ENCODE data around the gene TMSB10. TPM values are rescaled to one million over a fixed set of nuclear protein-coding genes. Genes with fewer than 3 reads are reported as not detected.

The TMSB10 gene
- total RNA-seq, 2 donors from 2014 or later, result 1,429 to 1,736 TPM

DNA sequence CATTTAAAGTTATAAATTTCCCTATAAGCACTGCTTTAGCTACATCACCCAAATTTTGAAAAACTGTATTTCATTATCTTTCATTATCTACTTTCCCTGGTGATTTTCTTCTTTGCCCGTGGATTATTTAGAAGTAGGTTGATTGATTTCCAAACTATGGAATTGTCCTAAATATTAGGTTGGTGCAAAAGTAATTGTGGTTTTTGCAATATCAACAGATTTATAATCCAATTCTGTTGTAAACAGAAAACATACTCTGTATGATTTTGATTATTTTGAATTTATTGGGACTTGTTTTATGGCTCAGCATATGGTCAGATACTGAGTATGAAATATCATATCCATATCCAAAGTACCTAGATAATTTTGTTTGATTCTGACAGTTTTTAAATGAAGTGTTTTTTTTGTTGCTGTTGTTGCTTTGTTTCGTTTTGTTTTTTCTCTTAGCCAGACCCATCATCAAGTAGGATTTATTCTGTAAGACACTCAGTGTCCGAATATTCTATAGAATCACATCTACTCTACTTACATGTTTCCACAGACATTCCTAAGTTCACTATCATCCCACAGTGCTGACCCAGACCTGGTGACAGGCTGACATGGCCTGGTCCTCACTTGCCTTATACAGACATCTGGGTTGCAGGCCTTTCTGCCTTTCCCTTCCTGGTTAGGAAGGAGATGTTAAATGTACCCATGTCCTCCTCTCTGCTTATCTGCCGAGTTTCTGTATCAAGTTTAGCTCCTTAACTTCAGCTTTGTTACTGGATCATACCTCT, 22.5 kb upstream of the TMSB10 start:
- peaks cover 5% of the 10 kb centered on the region for H3K36me3 Mint-ChIP-seq (ENCODE audit: low read depth)
- peaks cover 40% of the 10 kb centered on the region for H3K4me1 Mint-ChIP-seq

GRCh38 chr2:84884449-84884848, 21.0 kb upstream of the TMSB10 start:
- no peak overlapping the region for H3K4me3 Mint-ChIP-seq
- H3K36me3 Mint-ChIP-seq (ENCODE audit: low read depth), result peaks cover 5% of the 10 kb centered on the region
- peaks cover 44% of the 10 kb centered on the region for H3K4me1 Mint-ChIP-seq
- DNase-seq (no peak), ATAC-seq (no peak)
- H3K27me3 Mint-ChIP-seq, result no peaks in the 10 kb centered on the region
- H3K27ac Mint-ChIP-seq, result no peak overlapping the region
- no peaks in the 10 kb centered on the region for H3K9me3 ChIP-seq (ENCODE audit: control insufficient read depth, low read length, poor library complexity, severe bottlenecking)

More for the DNA sequence above, 22.5 kb upstream of the TMSB10 start:
- Mint-ChIP-seq H3K27me3 (no peaks in the 10 kb centered on the region), H3K27ac (peak overlapping the region; percentile 96), H3K4me3 (peak overlapping the region; percentile 99)
- no peaks in the 10 kb centered on the region for H3K9me3 ChIP-seq (ENCODE audit: control insufficient read depth, low read length, poor library complexity, severe bottlenecking)
- ATAC-seq (no peak), DNase-seq (no peak)

- H3K9me3 ChIP-seq (ENCODE audit: control insufficient read depth, low read length, poor library complexity, severe bottlenecking), result no peaks in the 10 kb centered on the region
- Mint-ChIP-seq H3K27ac (no peak overlapping the region), H3K4me1 (peaks cover 45% of the 10 kb centered on the region), H3K27me3 (no peaks in the 10 kb centered on the region), H3K36me3 (ENCODE audit: low read depth) (peaks cover 5% of the 10 kb centered on the region), H3K4me3 (no peak overlapping the region)
- DNase-seq (no peak), ATAC-seq (no peak)
These were observed 20.3 kb upstream of the TMSB10 start for GRCh38 chr2:84885111-84885510.

DNA sequence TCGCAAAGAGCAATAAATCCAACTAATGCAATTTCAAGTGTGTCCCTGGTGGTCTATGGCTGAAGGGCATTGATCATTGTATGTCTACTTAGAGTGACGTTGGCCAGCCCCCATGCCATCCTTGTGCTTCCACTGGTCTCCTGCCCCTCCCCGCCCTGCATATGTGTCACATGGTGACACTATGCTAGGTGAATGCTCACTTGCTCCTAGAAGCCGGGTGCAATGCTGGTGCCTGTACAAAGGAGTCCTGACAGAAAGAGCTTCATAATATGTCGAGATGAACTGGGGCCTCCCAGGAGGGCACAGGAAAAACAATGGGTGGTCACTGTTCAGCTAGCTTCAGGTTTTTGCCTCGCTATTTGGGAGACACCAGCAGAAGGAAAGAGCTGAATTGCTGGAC, 18.7 kb upstream of the TMSB10 start:
- H3K36me3 Mint-ChIP-seq (ENCODE audit: low read depth), result no peaks in the 10 kb centered on the region
- H3K27ac Mint-ChIP-seq, result peak overlapping the region; percentile 87
- H3K4me1 Mint-ChIP-seq, result peaks cover 40% of the 10 kb centered on the region
- no peak overlapping the region for H3K4me3 Mint-ChIP-seq
- no peaks in the 10 kb centered on the region for H3K27me3 Mint-ChIP-seq
- ATAC-seq (no peak), DNase-seq (no peak)
- H3K9me3 ChIP-seq (ENCODE audit: control insufficient read depth, low read length, poor library complexity, severe bottlenecking), result no peaks in the 10 kb centered on the region

DNA sequence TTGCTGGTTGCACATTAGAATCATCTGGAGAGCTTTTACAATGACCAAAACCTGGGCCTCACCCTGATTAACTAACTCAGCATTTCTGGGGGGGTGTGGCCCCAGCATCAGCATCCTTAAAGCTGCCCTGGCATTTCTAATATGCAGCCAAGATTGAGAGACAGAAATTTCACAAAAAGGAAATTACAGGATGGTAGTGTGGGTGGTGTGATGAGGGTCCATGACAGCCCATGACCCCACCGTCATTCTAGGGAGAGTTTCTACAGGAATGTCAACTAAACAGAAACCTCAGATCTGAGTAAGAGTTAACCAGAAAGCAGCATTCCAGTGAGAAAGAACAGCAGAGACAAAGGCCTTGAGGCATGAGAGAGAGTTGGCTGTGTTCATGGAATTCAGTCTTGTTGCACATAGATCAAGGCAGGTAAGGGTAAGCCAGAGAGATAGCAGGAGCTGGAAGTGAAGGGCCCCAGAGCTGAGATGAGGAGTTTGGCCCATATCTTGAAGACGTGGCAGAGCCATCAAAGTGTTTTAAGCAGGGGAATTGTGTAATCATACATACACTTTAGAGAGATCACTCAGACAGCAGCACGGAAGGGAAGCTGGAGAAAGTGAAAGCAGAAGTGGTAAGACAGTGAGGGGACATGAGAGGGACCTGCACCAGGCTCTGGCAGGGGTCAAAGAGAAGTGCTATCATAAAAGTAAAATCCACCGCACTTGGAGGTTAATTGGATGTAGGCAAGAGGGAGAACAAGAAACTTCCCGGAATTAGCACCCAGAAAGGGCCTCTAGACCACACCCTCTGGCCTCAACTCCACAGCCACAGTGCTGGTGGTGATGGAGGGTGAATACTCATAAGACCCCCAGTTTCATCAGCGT, 16.8 kb upstream of the TMSB10 start:
- no peaks in the 10 kb centered on the region for H3K9me3 ChIP-seq (ENCODE audit: control insufficient read depth, low read length, poor library complexity, severe bottlenecking)
- H3K4me3 Mint-ChIP-seq, result peak overlapping the region; percentile 92
- peak; percentile 93 for ATAC-seq

DNA sequence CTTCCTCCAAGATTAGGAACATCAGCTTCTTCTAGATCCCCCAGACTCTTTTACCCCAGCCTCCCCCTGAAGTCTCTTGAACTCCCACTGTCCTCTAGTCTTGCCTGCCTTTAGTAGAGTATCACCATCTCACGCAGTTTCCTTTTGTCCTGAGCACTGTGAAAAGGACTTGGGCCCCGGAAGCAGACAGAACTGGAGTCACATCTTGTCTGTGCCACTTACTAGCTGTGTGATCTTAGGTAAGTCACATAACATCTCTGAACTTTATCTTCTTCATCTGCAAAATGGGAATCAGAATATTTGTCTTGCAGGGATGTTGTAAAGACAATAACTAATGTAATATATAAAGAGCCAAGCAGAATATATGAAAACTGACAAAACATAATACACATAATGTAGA, 16.1 kb upstream of the TMSB10 start:
- no peaks in the 10 kb centered on the region for H3K36me3 Mint-ChIP-seq (ENCODE audit: low read depth)
- peak; percentile 24 for ATAC-seq
- peak overlapping the region; percentile 100 for H3K27ac Mint-ChIP-seq
- no peak for DNase-seq
- H3K9me3 ChIP-seq (ENCODE audit: control insufficient read depth, low read length, poor library complexity, severe bottlenecking), result no peaks in the 10 kb centered on the region
- H3K4me1 Mint-ChIP-seq, result peaks cover 31% of the 10 kb centered on the region
- H3K27me3 Mint-ChIP-seq, result no peaks in the 10 kb centered on the region
- peak overlapping the region; percentile 92 for H3K4me3 Mint-ChIP-seq

More for the DNA sequence above, 16.8 kb upstream of the TMSB10 start:
- no peaks in the 10 kb centered on the region for H3K36me3 Mint-ChIP-seq (ENCODE audit: low read depth)
- H3K27me3 Mint-ChIP-seq, result no peaks in the 10 kb centered on the region
- no peak for DNase-seq
- peaks cover 27% of the 10 kb centered on the region for H3K4me1 Mint-ChIP-seq
- peak overlapping the region; percentile 100 for H3K27ac Mint-ChIP-seq

DNA sequence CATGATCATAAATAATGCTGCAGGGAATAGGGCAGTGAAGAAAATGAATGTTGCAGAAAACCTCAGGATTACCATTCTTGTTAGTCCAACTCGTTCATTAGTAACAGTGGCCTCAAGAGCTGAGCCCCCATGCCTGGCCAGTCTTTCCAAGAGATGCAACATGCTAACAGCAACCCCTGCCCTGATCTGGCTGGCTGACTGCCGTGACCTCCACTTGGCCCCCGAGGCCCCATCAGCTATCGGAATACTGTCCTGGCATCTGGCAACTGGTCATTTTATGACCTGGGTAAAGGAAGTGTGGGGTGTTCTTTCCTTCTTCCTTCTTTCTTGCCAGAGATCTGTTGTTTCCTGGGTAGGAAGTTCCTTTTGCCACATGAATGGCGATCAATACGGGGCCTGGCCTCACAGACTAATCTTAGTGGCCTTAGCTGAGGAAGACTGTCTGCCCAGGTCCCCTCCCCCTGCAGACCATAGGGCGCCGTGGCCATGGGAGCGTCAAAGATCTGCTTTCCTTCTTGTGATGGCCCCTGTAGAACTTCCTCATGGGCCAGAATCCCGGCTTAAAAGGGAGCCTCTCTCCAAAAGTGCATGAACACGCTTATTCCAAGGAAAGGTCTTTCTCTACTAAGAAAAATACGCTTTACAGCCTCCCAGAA, 14.0 kb upstream of the TMSB10 start:
- Mint-ChIP-seq H3K27ac (no peak overlapping the region), H3K4me3 (no peak overlapping the region), H3K27me3 (no peaks in the 10 kb centered on the region), H3K4me1 (peaks cover 44% of the 10 kb centered on the region), H3K36me3 (ENCODE audit: low read depth) (no peaks in the 10 kb centered on the region)
- DNase-seq (no peak), ATAC-seq (no peak)
- H3K9me3 ChIP-seq (ENCODE audit: control insufficient read depth, low read length, poor library complexity, severe bottlenecking), result no peaks in the 10 kb centered on the region

- no peak for ATAC-seq
- Mint-ChIP-seq H3K4me1 (peaks cover 39% of the 10 kb centered on the region), H3K36me3 (ENCODE audit: low read depth) (no peaks in the 10 kb centered on the region), H3K27ac (peak overlapping the region; percentile 93), H3K4me3 (peak overlapping the region; percentile 79), H3K27me3 (no peaks in the 10 kb centered on the region)
- no peak for DNase-seq
- H3K9me3 ChIP-seq (ENCODE audit: control insufficient read depth, low read length, poor library complexity, severe bottlenecking), result no peaks in the 10 kb centered on the region
These were observed 11.3 kb upstream of the TMSB10 start for GRCh38 chr2:84894131-84894586.

DNA sequence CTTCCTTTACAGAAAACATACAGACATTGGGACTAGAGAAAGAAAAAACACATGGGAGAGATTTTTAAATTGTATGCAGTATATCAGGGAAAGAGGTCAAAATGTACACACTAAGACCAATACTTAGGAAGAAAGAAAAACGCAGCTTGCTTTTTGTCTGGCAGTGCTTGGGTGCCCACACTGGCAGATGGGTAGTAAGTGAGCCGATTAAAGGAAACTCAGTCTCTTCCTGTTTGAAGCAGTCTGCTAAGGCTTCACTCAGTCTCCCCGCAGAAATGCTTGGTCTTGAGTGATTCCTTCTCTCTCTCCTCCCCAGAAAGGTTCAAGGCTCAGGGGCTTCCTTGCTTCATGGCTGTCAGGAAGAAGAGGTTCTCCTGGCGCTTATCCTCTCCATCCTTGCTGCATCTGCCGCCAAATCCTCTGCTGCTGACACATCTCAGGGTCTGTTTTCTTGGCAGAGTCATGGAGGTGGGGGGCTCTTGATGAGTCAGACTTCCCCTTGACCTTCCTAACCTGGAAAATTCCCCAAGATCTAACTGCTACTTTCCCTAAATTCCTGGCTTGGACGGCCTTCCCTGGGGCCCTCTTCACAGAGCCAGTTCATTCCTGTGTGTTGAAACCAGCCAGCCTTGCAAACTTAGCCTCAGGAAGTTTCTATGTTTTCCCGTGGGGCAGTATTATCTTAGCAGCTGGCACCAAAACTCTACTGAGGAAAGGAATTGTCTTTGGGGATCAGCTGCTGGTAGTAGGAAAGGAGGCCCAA, 10.5 kb upstream of the TMSB10 start:
- no peaks in the 10 kb centered on the region for H3K9me3 ChIP-seq (ENCODE audit: control insufficient read depth, low read length, poor library complexity, severe bottlenecking)
- peak overlapping the region; percentile 93 for H3K27ac Mint-ChIP-seq
- ATAC-seq (peak; percentile 71), DNase-seq (no peak)
- H3K36me3 Mint-ChIP-seq (ENCODE audit: low read depth), result no peaks in the 10 kb centered on the region
- H3K27me3 Mint-ChIP-seq, result no peaks in the 10 kb centered on the region
- peak overlapping the region; percentile 79 for H3K4me3 Mint-ChIP-seq
- peaks cover 33% of the 10 kb centered on the region for H3K4me1 Mint-ChIP-seq

DNA sequence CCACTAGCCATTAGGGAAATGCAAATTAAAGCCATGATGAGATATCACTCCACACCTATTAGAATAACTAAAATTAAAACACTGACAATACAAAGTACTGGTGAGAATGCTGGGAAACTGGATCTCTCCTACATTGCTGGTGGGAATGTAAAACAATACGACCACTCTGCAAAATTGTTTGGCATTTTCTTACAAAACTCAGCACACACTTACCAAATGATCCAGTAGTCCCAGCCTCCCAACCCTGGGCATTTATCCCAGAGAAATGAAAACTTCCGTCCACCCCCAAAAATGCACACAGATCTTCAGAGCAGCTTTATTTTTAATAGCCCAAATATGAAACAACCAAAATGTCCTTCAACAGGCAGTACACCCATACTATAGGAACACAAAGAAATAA, 8.9 kb upstream of the TMSB10 start:
- Mint-ChIP-seq H3K27me3 (no peaks in the 10 kb centered on the region), H3K27ac (peak overlapping the region; percentile 94), H3K36me3 (ENCODE audit: low read depth) (no peaks in the 10 kb centered on the region), H3K4me3 (no peak overlapping the region), H3K4me1 (peaks cover 36% of the 10 kb centered on the region)
- ATAC-seq, result no peak
- no peaks in the 10 kb centered on the region for H3K9me3 ChIP-seq (ENCODE audit: control insufficient read depth, low read length, poor library complexity, severe bottlenecking)
- DNase-seq, result no peak

DNA sequence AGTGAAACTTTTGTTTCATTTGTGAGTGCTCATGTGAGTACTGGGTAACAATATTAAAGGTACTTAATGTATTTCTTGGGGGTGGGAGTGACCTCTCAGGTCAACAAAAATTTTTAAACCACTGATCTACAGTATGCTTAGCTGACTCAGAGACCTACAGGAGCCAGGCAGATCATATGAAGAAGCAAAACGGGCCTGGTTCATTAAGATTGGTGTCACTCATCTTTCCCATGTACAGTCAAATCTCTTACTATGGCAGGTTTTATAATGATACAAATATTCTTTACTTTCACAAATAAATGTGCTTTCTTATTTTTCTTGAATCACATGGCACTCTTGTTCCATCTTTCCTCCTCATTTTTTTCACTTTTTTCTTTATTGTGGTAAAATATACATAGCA, 7.7 kb upstream of the TMSB10 start:
- H3K4me1 Mint-ChIP-seq, result peaks cover 38% of the 10 kb centered on the region
- no peaks in the 10 kb centered on the region for H3K27me3 Mint-ChIP-seq
- ATAC-seq (no peak), DNase-seq (no peak)
- H3K27ac Mint-ChIP-seq, result peak overlapping the region; percentile 94
- no peaks in the 10 kb centered on the region for H3K36me3 Mint-ChIP-seq (ENCODE audit: low read depth)
- H3K9me3 ChIP-seq (ENCODE audit: control insufficient read depth, low read length, poor library complexity, severe bottlenecking), result no peaks in the 10 kb centered on the region
- no peak overlapping the region for H3K4me3 Mint-ChIP-seq

GRCh38 chr2:84899304-84900204, 5.9 kb upstream of the TMSB10 start:
- no peaks in the 10 kb centered on the region for H3K36me3 Mint-ChIP-seq (ENCODE audit: low read depth)
- H3K4me1 Mint-ChIP-seq, result peaks cover 42% of the 10 kb centered on the region
- H3K27ac Mint-ChIP-seq, result peak overlapping the region; percentile 94
- no peak overlapping the region for H3K4me3 Mint-ChIP-seq
- H3K9me3 ChIP-seq (ENCODE audit: control insufficient read depth, low read length, poor library complexity, severe bottlenecking), result no peaks in the 10 kb centered on the region
- H3K27me3 Mint-ChIP-seq, result no peaks in the 10 kb centered on the region
- DNase-seq (no peak), ATAC-seq (no peak)
